IPS-11a (cell line): Measurements from ENCODE around the gene OTOA.
"Not testable (repeated sequence)": the region's sequence is repeated elsewhere in the genome, so short reads cannot be mapped to it uniquely, and the experiment has no call there.

Source experiments
- H3K4me3 ChIP-seq: one replicate; pipeline ENCODE4 v1.5.1; 2013; ENCODE audit warnings: low read depth, low read length, control low read depth

The OTOA gene

GRCh38 chr16:21717608-21718007, 53.8 kb downstream of the OTOA start:
- no peak overlapping the region for H3K4me3 ChIP-seq

GRCh38 chr16:21719283-21719682, 55.5 kb downstream of the OTOA start:
- no peak overlapping the region for H3K4me3 ChIP-seq

- no peak overlapping the region for H3K4me3 ChIP-seq
Observed at GRCh38 chr16:21720533-21720932, 56.8 kb downstream of the OTOA start.

GRCh38 chr16:21722771-21723455, 59.1 kb downstream of the OTOA start:
- H3K4me3 ChIP-seq: no peak overlapping the region

GRCh38 chr16:21723532-21723931, 59.8 kb downstream of the OTOA start:
- no peak overlapping the region for H3K4me3 ChIP-seq

- H3K4me3 ChIP-seq: no peak overlapping the region
Observed at GRCh38 chr16:21727344-21727743, 63.6 kb downstream of the OTOA start.

- not testable (repeated sequence) for H3K4me3 ChIP-seq
Observed at GRCh38 chr16:21731233-21731632, 67.5 kb downstream of the OTOA start.

GRCh38 chr16:21740637-21741036, 76.9 kb downstream of the OTOA start:
- not testable (repeated sequence) for H3K4me3 ChIP-seq

- H3K4me3 ChIP-seq: not testable (repeated sequence)
Observed at GRCh38 chr16:21756192-21757079, 92.7 kb downstream of the OTOA start.

GRCh38 chr16:21757080-21757671, 93.4 kb downstream of the OTOA start:
- not testable (repeated sequence) for H3K4me3 ChIP-seq

GRCh38 chr16:21768280-21768679, 104.5 kb downstream of the OTOA start:
- H3K4me3 ChIP-seq: not testable (repeated sequence)

- not testable (repeated sequence) for H3K4me3 ChIP-seq
Observed at GRCh38 chr16:21768810-21769209, 105.0 kb downstream of the OTOA start.

GRCh38 chr16:21769284-21769683, 105.5 kb downstream of the OTOA start:
- not testable (repeated sequence) for H3K4me3 ChIP-seq

GRCh38 chr16:21770584-21770983, 106.8 kb downstream of the OTOA start:
- not testable (repeated sequence) for H3K4me3 ChIP-seq

GRCh38 chr16:21772547-21773206, 108.9 kb downstream of the OTOA start:
- H3K4me3 ChIP-seq: not testable (repeated sequence)

GRCh38 chr16:21773207-21773553, 109.4 kb downstream of the OTOA start:
- H3K4me3 ChIP-seq: not testable (repeated sequence)

- H3K4me3 ChIP-seq: not testable (repeated sequence)
Observed at GRCh38 chr16:21780525-21780924, 116.8 kb downstream of the OTOA start.

- H3K4me3 ChIP-seq: not testable (repeated sequence)
Observed at GRCh38 chr16:21790506-21790905, 126.7 kb downstream of the OTOA start.

GRCh38 chr16:21793310-21793709, 129.5 kb downstream of the OTOA start:
- H3K4me3 ChIP-seq: not testable (repeated sequence)

- H3K4me3 ChIP-seq: not testable (repeated sequence)
Observed at GRCh38 chr16:21798601-21799000, 134.8 kb downstream of the OTOA start.
